ENCODE results near the gene C22orf42.
"Not testable (repeated sequence)": the region's sequence is repeated elsewhere in the genome, so short reads cannot be mapped to it uniquely, and the experiment has no call there.

C22orf42 gene

GRCh38 chr22:32135958-32136357 is 23.1 kb downstream of the C22orf42 start:
- not testable (repeated sequence) for DNase-seq (ENCODE audit: low read depth in 2 of 2)

DNA sequence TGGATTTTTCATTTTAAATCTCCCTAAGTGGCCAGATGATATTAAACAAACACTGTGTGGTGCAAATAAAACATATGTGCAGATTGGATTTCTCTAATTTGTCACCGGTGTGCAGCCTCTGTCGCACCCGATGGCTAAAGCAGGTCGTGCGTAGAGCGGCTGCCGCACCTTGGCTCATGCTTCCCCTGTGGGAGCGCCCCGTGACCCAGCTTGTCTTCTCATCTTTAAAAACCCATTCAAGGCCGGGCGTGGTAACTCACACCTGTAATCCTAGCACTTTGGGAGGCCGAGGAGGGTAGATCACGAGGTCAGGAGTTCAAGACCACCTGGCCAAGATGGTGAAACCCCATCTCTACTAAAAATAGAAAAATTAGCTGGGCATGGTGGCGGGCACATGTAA is 24.3 kb downstream of the C22orf42 start:
- DNase-seq (ENCODE audit: low read depth in 2 of 2), result not testable (repeated sequence)

DNA sequence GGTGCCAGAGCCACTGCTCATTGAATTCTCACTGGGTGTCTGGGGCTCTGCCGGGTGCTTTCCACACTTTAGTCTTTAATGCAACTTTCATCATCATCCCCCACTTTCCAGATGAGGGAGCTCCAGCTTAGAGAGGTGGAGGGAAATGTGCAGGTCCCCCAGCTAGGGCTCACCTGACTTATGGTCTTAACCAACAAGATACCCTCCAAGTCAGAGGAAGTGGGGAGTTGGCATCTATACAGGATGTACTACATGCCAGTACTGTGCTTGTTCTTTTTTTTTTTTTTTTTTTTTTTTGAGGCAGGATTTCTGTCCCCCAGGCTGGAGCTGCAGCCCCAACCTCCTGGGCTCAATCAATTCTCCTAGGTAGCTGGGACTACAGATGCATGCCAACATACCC is 26.3 kb downstream of the C22orf42 start:
- no peak for DNase-seq (ENCODE audit: low read depth in 2 of 2)

GRCh38 chr22:32132126-32132525 is 27.0 kb downstream of the C22orf42 start:
- no peak for DNase-seq (ENCODE audit: low read depth in 2 of 2)

- no peak for DNase-seq (ENCODE audit: low read depth in 2 of 2)
Observed at GRCh38 chr22:32130464-32130863, 28.6 kb downstream of the C22orf42 start.

GRCh38 chr22:32127904-32128303 is 31.2 kb downstream of the C22orf42 start:
- DNase-seq (ENCODE audit: low read depth in 2 of 2), result no peak

DNA sequence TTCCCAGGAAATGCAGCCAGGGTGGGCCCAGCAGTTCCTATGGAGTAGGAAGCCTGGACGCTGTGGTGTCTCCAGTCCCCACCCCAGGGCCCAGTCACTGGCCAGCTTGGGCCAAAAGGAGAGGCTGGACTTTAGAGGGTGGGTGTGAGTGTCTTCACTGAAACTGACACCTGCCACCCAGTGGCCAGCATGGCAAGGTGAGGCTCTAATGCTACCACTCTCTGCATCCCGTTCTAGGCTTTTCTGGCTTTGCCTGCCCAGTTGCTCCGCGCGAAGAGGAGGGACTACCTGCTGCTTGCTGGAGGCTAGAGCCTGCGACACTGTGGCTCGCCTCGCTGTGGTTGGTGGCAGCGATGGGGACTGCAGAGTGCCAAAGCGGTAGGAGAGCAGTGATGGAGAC is 35.4 kb downstream of the C22orf42 start:
- DNase-seq (ENCODE audit: low read depth in 2 of 2), result no peak

- no peak for DNase-seq (ENCODE audit: low read depth in 2 of 2)
Observed at GRCh38 chr22:32122899-32123298, 36.2 kb downstream of the C22orf42 start.

DNA sequence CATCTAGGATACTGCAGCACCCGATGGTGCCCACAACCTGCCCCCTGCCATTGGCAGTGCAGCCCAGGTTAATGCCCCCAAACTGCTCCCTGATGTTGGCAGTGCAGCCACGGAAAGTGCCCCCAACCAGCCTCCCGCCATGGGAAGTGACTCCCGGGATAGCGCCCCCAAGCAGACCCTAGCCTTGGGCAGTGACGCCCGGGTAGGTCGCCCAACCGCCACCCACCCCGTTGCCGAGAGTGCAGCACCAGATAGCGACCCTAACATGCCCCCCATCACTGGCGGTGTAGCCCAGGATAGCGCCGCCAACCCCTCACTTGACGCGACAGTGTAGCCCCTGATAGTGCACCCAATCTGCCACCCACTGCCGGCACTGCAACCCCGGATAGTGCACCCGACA is 38.5 kb downstream of the C22orf42 start:
- no peak for DNase-seq (ENCODE audit: low read depth in 2 of 2)

DNA sequence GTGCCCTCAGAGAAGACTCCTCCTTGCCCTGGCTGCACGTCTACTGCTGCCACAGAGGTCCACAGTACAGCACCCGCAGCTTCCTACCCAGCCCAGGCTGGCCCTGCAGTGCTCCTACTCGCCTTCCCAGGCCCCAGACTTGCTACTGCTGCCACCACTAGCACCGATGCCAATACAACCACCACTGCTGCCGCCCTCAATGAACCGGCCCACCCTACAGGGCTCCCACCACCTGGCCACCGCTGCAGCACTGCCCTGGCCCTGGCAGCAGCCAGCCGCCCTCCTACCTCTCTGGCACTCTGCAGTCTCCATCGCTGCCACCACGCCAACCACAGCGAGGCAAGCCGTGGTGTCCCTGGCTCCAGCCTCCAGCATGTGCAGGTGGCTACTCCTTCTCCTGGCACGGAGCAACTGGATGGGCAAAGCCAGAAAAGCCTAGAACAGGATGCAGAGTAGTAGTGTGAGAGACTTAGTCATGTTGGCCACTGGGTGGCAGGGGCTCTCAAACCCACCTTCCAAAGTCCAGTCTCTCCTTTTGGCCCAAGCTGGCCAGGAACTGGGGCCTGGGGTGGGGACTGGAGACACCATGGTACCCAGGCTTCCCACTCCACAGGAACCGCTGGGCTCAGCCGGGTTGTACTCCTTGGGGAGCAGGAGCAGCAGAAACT is 39.4 kb downstream of the C22orf42 start:
- DNase-seq (ENCODE audit: low read depth in 2 of 2), result no peak

DNA sequence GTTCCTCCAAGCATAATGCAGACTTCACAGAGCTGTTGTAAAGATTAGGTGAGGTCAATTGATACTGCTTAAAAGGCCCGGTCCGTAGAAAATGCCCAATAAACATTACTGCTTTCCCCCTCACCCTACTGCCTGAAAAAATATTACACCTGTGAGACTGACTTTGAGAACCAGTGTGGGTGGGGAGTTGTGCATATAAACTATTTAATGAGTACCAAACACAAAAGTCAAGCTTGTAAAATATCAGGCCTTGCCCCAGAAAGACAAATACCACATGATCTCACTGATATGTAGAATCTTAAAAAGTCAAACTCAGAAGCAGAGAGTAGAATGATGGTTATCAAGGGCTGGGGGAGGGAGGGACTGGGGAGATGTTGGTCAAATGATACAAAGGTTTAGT is 46.7 kb downstream of the C22orf42 start:
- DNase-seq (ENCODE audit: low read depth in 2 of 2), result no peak

DNA sequence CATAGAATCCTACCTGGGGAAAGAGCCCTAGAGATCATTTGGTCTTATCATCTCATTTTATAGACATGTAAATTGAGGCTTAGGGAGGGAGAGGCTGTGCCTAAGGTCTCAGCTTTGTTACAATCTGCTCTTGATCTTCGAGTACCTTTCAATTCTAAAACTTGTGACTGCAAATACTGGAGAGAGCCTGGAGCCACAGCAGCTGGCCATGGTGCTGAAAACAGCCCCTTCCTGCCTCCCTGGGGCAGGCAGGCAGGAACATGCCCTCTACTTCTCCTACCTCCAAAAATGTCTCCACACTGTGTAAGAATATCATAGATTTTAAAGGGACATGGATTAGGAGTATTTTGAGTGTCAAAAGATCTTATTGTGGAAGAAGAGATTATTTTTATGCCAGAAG is 52.2 kb downstream of the C22orf42 start:
- no peak for DNase-seq (ENCODE audit: low read depth in 2 of 2)

GRCh38 chr22:32103658-32104315 is 55.3 kb downstream of the C22orf42 start:
- no peak for DNase-seq (ENCODE audit: low read depth in 2 of 2)

GRCh38 chr22:32100711-32101110 is 58.4 kb downstream of the C22orf42 start:
- no peak for DNase-seq (ENCODE audit: low read depth in 2 of 2)
